Measurements from ENCODE around the gene TBC1D17.

TBC1D17 gene

DNA sequence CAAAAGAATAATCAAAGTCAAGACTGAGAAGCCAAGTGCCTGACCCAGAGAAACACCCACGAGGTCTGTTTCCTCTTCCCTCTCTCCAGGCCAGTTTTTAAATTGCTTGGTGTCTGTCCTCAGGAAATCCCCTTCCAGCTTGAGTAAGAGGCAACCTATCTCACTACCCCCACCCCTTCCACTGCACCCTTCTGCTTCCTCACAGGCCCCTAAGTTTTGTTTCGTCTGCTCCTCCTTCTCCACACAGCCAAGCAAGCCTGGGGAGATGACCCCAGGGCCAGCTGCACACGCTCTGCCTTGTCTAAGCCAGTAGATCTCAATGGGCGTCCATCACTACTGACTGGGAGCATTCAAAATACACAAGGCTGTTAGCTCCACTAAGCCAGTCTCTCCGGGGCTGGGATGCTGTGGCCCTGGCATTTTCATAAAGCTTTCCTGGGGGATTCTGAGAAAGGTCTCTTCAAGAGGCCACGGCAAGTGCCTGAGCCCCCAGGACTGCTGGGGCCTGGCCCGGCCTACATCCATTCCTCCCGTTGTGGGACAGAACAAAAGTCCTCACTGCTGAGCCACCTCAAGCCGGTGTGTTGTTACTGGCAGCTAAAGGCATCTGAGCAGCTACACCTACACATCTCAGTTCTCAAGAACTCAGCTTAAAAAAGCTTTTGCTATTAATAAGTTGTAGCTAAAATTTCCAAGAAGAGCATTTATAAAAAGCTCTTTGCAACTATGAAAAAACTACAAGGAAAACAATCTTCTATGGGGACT lies 34.1 kb downstream of the TBC1D17 start:
- DNase-seq (ENCODE audit: low spot score): peak; percentile 85
- TF ChIP-seq, protein P1, sequence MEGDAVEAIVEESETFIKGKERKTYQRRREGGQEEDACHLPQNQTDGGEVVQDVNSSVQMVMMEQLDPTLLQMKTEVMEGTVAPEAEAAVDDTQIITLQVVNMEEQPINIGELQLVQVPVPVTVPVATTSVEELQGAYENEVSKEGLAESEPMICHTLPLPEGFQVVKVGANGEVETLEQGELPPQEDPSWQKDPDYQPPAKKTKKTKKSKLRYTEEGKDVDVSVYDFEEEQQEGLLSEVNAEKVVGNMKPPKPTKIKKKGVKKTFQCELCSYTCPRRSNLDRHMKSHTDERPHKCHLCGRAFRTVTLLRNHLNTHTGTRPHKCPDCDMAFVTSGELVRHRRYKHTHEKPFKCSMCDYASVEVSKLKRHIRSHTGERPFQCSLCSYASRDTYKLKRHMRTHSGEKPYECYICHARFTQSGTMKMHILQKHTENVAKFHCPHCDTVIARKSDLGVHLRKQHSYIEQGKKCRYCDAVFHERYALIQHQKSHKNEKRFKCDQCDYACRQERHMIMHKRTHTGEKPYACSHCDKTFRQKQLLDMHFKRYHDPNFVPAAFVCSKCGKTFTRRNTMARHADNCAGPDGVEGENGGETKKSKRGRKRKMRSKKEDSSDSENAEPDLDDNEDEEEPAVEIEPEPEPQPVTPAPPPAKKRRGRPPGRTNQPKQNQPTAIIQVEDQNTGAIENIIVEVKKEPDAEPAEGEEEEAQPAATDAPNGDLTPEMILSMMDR (IDR thresholded peaks at IDR 0.05; ENCODE audit: extremely low read depth, missing control alignments): no peak

- no peak for DNase-seq (ENCODE audit: low spot score)
- TF ChIP-seq, protein P1 (IDR thresholded peaks at IDR 0.05; ENCODE audit: extremely low read depth, missing control alignments): no peak
These were observed 35.6 kb downstream of the TBC1D17 start for GRCh38 chr19:49912965-49913685.

GRCh38 chr19:49913720-49914119 lies 36.2 kb downstream of the TBC1D17 start:
- no peak for DNase-seq (ENCODE audit: low spot score)
- TF ChIP-seq, protein P1 (IDR thresholded peaks at IDR 0.05; ENCODE audit: extremely low read depth, missing control alignments): no peak

DNA sequence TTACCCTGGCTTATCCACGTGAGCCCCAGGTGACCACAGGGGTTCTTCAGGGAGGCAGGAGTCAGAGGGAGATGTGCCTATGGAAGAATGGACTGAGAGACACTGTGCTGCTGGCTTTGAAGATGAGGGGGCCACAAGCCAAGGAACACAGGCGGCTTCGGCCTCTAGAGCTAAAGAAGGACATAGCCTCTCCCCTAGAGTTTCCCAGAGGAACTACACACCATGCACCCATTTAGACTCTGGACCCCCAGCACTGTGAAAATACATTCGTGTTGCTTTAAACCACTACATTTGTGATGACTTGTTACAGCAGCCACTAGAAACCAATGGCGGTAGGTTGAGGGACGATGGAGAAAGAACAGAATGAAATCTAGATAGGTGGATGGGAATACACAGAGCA lies 37.8 kb downstream of the TBC1D17 start:
- no peak for DNase-seq (ENCODE audit: low spot score)
- TF ChIP-seq, protein P1 (IDR thresholded peaks at IDR 0.05; ENCODE audit: extremely low read depth, missing control alignments): no peak

GRCh38 chr19:49916839-49917733 lies 39.6 kb downstream of the TBC1D17 start:
- DNase-seq (ENCODE audit: low spot score): no peak
- TF ChIP-seq, protein P1 (IDR thresholded peaks at IDR 0.05; ENCODE audit: extremely low read depth, missing control alignments): peak; percentile 44

DNA sequence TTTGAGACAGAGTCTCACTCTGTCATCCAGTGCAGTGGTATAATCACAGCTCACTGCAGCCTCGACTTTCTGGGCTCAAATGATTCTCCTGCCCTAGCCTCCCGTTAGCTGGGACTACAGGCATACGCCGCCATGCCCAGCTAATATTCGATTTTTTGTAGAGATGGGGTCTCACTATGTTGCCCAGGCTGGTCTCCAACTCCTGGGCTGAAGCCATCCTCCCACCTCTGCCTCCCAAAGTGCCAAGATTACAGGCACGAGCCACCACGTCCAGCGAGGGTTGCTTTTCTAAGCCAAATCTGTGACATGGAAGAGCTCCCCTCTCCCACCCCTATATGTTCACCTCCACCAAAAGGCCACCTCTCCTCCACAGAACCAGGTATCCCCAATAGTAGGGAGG lies 40.6 kb downstream of the TBC1D17 start:
- TF ChIP-seq, protein P1 (IDR thresholded peaks at IDR 0.05; ENCODE audit: extremely low read depth, missing control alignments): no peak
- no peak for DNase-seq (ENCODE audit: low spot score)

All from GM20000 (cell line).